Right renal pelvis (tissue), 4 donors: ENCODE data around the gene WWOX. TPM values are rescaled to one million over a fixed set of nuclear protein-coding genes. Genes with fewer than 3 reads are reported as not detected.

Experiments used
- DNase-seq, 4 donors: peaks; one replicate each; pipeline ENCODE4 v3.0.0-alpha.2; 2013; ENCODE audit warnings: low read depth in 4 of 4, low spot score in 3 of 4, missing footprints in 1 of 4
- polyA plus RNA-seq, 4 donors: library from polyadenylated mRNA; unstranded; fragments of 120-200 nt; gene quantifications; one replicate each; pipeline ENCODE4 v1.2.1, GENCODE V29; 2013; ENCODE audit not compliant: insufficient read length in 4 of 4

WWOX gene
- polyA plus RNA-seq, 4 donors: 36.7 to 43.9 (median 38.5) TPM

DNA sequence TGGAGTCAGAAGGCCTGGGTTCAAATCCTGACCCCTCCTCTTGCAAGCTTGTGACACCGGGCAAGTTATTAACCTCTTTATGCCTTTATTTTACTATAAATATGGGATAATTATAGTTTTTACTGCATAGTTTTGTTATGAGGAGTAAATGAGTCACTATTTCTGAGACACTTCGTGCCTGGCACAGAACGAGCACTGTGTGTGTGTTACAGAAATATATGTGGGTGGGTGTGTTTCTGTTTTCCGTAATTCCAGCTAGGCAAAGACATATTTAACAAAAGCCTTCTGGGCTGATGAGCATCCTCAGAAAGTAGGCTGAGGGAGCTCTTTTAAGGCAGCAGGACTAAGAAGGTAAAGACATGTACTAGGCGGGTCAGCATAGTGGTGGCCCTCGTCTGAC is 1083.2 kb downstream of the WWOX start:
- DNase-seq: no peak

DNA sequence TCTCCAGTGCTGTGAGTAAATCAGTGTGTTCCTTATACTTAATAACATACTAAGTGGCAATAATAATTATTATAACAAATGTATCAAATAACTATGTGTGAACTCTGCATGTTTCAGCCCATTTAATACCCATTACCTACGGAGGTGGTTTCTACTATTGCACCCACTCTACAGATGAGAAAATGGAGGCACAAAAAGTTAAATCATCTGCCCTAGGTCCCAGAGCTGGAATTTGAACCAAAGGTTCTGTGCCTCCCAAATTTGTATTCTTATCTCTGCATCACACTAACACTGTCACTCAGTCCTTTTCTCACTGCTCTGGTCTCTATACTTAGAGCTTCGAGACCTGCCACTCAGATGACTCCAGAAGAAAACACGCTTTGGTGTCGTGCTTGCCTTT is 1084.1 kb downstream of the WWOX start:
- no peak for DNase-seq

DNA sequence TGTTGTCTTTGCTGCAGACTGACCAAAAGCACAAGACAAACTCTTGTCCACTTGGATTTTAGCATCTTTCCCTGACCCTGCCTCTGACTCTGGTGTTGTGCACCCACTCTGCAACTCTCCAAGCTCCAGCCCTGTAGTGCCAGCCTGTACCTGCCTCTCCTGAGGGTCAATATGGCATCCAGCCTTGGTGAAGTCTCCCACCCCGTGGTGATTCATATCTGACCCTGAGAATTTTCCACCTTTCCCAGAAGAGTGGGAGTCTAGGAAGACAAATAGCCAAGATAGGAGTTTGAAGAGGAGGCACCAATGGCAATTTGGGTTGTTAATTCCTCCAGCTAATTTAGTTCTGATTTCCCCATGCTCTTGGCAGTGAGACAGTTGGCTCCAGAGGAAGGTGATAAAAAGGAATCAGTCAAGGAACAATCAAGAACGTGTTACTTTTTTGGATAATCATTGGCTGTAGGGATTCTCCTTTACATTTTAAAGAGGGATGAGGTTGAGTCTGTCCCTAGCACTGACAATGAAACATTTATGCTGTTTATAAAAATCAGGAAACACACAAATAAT is 1085.1 kb downstream of the WWOX start:
- DNase-seq: no peak

DNA sequence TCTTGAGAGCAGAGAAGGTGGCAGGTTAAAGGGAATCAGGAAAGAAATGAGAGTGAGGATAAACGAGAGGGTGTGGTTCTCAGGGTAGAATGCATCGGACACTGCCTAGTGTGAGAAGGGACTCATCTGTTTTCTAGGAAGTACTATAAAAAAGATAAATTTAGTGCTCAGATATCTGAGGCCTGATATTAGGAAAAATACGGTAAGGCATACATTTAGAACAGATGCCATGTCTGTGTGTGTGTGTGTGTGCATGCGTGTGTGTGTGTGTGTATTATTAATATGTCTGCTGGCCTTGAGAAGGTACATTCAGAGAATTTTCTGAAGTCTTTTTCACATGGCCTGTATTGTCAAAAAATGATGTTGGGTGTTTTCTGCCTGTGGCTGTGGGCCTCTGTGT is 1086.3 kb downstream of the WWOX start:
- DNase-seq: no peak

DNA sequence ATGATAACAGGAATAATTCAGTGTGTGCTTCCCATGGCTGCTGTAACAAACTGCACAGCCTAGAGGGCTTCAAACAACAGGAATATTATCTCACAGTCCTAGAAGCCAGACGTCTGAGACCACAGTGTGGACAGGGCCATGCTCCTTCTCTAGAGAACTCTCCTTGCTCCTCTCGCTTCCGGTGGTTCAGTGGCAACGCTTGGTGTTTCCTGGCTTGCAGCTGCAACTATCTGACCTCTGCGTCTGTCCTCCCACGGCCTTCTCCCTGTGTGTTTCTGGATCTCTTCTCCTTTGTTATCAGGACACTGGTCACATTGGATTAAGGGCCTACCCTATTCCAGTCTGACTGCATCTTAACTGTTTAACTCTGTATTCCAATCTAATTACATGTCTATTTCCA is 1086.7 kb downstream of the WWOX start:
- DNase-seq: no peak

DNA sequence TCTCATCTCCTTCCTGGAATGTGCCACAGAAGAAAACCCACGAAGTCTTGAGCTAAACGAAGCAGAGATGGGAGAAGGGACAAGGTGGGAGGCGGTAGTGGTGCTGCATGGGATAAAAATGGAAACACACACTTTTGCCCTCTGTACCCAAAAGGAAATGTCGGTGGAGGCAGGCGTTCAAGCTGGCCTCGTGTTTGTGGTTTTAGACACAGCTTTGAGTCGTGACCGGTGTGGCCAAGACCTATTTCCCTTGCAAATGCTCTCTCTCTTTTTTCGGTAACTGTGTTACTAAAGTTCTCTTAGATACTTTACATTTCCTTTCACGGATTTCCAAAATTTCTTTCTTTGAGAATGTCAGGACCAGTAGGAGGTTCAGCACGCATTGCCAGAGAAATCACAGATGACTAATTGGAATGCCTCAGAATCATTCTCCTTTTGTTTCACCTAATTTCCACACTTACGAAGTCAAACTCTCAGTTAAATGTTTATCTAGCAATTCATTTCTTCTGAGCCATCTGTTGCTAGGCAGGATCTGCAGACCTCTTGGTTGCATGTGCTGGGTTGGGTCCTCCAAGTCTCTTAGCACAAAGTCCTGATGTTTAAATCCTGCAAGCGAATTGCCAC is 1088.8 kb downstream of the WWOX start:
- no peak for DNase-seq

DNA sequence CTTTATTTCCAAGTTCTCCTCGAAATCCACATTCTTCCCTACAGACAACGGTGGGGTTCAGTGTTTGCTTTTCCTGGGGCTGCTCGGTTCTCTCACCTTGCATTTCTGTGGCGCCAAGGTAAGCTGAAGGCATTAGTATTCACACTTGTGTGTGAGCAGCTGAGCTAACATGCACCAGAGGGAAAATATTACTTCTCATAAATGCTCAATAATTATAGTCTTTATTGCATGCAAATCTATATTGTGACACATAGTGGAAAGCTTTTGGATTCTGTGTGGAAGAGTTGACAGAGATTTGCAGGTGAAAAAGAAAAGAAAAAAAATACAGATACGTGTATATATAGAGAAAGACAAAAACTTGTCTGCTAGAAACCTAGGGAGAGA is 1089.3 kb downstream of the WWOX start:
- no peak for DNase-seq

DNA sequence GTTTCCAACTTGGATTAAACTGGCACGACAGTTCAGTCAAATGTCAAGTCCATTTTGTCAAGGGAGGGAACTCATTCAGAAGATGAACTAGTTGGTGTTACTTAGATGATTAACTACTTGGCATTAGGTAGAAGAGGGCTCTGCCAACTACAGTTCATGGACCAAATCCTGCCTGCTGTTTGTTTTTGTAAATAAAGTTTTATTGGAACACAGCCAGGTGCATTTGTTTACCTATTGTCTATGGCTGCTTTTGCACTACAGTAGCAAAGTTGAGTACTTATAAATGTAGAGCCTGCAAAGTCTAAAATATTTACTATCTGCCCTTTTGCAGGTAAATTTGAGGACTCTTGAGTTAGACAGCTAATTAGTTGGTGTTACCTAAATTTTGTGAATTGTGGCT is 1091.1 kb downstream of the WWOX start:
- DNase-seq: no peak

DNA sequence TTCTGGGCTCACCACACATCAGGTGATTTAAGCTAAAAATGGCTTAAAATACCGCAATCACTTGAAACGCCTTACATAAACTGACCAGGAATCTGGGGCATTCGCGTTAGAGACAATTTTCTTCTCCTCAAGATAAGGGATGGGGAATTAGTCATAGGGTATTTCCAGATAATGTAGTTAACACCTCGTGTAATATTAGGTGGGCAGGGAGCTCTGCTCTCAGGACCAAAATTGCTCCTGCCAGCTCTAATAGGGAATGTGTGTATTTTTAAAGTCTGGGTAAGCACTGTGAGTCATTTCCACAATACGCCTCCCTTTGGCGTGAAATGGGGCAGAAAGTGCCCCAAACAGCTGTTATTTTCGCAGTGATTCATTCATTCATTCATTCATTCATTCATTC is 1092.5 kb downstream of the WWOX start:
- DNase-seq: no peak

DNA sequence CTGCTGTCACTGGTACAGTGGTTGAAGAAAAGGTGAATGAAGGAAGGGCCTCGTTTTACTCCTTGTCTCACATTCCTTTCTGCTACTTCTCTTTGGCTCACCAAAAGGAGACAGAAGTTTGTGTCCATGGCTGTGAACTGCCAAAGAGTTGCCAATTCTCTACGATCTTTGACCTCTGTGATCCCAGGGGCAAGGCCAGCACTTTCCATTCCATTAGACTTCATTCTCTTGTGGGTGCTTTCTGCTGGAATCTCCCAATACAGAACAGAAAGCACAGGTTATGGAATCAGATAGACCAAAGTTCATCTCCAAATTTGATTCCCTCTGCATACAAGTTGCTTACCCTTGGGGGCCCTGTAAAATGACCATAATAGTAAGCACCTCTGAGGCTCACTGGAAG is 1093.5 kb downstream of the WWOX start:
- no peak for DNase-seq

DNA sequence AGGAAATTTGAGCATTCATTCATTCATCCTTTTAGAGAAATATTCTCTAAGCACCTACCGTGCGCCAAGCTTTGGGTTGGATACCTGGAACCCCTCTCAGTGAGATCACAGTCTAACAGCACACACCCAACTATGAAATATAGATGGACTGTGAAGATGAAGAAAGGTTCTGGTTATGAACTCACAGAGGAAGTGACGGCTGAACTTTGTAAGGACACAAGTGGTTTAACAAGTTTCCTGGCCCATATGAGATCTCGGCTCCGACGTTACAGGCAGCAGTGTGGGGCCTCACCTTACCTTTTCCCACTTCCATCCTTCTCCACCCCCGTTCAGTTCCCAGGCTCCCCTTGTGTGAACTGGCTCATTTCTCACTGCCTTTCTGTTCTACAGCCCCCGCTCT is 1094.8 kb downstream of the WWOX start:
- no peak for DNase-seq

DNA sequence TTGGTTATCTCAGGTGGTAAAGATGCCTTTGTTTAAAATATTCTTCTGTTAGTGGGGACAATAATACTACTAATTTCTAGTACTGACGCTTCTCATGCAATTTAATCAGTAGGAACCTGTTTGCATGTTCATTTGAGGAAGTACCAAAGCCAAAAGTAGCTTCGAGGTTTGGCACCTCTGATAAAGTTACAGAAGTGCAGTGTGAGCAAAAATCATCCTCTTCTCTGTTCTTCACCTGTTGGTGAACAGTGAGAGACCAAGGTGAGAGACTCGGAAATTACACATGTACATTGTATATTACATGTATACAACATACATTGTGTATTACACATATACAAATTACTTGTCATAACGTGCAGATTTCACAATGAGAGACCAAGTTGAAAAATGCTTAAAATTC is 1096.5 kb downstream of the WWOX start:
- no peak for DNase-seq

DNA sequence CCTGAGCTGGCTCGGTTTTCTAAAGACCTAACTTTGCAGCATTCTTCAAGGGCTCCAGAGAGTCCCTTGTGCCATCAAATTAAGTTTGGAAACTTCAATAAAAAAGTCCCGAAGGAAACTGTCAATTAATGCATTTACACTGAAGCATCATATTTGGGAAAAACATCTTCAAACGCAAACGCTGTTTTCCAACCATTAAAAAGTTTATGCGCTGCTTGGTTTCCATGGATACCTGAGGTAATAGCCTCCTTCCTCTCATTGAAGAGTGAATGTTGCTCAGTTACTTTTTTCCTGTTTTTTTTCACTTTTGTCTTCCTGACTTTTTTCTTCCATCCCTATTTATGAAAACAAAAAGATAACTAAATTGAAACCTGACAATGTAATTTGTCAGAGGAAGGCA is 1102.0 kb downstream of the WWOX start:
- DNase-seq: no peak

DNA sequence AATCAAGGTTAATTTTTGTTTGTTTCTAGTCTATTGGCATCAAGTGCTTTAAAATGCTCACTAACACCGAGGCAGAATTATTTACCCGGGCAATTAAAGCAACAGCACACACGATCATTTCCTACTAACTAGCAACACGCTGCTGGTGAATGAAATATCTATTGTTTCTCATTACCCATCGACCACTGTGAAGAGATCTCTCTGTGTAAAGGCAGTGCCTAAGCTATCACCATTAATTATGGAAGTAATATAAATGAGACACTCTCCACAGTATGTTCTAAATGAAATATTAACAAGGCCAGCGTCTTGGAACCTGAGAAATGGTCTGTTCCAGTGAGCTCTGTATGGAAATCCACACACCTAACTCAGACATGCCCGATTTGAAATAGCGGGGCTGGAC is 1103.5 kb downstream of the WWOX start:
- no peak for DNase-seq

DNA sequence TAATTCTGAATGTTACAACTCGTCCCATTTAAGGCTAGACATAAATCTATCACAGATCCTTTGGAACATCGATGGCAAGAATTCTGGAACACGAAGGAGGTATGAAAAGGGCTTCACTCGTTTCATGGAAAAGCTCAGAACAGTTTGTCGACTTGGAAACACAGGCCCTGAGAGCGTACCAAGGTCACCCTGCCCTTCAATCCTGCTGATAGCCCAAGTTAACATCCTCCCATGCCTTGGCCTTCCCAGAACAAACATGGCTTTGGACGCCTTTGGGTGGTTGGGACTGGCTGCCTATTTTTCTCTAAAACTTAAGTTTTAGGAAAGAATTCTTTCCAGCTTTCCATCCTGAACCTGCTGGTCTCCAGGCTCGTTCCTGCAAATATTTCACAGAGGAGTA is 1105.0 kb downstream of the WWOX start:
- DNase-seq: no peak

DNA sequence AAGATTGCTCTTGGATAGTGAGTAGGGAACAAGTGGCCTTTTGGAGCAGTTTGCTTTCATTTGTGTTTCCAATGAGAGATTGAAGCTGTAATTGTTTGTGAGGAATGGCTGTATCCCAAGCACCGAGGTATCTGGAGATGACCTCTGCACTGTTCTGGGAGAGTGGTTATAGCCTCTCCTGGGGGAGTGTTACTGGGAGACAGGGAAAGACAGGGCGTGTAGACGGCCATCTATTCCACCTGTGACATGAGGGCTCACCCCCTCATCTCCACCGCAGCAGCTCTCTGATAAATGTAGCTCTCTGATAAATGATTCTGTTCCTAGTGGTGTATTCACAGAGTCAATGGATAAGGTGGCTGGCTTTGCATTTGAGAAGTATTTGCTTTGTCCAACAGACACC is 1107.4 kb downstream of the WWOX start:
- no peak for DNase-seq

DNA sequence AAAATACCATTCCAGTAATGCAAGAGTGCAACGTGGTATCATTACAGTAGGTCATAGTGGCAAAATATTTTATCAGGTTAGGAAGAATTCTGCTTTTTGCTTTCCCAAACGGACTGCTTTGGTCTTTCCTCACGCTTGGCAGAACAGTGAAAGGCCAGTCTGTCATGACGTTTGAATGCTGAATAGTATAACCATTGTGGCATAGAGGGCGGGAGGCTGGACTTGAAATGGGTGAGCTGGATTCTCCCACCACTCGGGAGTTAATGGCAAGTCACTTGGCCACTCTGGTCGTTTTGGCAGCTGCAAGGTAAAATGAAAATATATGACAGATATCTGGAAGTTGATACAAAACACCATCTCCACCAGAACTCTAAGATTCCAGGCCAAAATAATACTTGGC is 1109.9 kb downstream of the WWOX start:
- no peak for DNase-seq

DNA sequence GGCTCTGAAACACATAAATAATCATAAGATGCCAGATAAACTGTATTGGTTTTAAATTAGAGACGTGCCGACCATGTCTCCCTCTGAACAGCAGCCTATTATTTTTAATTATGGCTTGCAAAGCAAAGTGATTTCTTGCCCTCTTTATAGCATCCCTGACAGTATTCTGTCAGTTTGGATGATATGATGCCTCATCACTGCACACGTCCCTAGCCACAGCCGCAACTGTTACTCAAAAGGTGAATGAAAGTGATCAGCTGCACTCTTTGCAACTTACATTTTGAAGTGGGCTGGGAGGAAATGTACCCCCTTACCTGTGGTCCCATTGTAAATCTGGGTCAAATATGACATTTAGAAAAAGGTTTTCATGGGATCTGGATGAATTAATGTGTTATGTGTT is 1111.2 kb downstream of the WWOX start:
- no peak for DNase-seq

DNA sequence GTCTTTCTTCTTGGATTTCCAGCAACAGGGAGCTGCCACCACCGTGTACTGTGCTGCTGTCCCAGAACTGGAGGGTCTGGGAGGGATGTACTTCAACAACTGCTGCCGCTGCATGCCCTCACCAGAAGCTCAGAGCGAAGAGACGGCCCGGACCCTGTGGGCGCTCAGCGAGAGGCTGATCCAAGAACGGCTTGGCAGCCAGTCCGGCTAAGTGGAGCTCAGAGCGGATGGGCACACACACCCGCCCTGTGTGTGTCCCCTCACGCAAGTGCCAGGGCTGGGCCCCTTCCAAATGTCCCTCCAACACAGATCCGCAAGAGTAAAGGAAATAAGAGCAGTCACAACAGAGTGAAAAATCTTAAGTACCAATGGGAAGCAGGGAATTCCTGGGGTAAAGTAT is 1112.1 kb downstream of the WWOX start:
- DNase-seq: no peak

DNA sequence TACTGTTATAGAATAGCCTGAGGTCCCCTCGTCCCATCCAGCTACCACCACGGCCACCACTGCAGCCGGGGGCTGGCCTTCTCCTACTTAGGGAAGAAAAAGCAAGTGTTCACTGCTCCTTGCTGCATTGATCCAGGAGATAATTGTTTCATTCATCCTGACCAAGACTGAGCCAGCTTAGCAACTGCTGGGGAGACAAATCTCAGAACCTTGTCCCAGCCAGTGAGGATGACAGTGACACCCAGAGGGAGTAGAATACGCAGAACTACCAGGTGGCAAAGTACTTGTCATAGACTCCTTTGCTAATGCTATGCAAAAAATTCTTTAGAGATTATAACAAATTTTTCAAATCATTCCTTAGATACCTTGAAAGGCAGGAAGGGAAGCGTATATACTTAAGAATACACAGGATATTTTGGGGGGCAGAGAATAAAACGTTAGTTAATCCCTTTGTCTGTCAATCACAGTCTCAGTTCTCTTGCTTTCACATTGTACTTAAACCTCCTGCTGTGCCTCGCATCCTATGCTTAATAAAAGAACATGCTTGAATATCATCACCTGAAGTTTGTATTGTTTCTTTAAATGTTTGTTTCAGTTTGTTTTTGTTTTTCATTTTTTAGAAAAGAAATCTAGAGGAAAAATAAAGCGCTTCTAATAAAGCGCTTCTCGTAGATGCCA is 1112.8 kb downstream of the WWOX start:
- no peak for DNase-seq

DNA sequence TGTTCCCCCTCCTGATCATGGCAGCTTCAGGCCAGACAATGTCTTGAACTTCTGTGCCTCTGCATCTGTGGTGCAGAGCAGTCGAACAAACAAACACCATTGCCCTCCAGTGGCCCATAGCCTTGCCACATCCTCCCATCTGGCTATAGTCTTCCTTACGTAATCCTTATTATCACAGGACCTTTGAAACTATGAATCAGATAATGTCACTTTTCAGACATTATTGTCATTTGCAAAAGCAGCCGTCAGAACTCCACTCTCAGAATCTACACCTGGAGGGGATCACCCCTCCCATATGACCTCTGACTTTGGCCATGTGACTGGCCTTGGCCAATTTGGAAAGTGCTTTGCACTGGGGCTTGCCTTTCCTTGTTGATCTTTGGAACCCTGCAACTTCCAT is 1113.8 kb downstream of the WWOX start:
- DNase-seq: no peak

DNA sequence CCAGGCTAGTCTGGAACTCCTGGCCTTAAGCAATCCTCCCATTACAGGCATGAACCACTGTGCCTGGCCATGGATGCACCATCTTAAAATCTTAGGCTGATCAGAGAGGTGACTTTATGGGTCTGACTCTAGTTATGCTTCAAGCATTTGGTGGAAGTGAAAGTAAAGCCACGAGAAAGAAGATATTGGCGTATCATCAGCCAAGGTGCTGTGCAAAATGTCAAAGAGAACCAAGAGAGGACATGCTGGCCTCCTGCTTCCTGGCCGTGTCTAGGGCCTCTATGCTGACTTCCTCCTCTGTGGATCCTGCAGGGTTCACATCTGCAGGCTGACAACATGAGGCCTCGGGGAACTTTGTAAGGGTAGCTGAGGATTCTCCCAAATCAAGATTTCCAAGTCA is 1115.8 kb downstream of the WWOX start:
- no peak for DNase-seq
